ENCODE data around the gene SLC26A2.

The SLC26A2 gene

DNA sequence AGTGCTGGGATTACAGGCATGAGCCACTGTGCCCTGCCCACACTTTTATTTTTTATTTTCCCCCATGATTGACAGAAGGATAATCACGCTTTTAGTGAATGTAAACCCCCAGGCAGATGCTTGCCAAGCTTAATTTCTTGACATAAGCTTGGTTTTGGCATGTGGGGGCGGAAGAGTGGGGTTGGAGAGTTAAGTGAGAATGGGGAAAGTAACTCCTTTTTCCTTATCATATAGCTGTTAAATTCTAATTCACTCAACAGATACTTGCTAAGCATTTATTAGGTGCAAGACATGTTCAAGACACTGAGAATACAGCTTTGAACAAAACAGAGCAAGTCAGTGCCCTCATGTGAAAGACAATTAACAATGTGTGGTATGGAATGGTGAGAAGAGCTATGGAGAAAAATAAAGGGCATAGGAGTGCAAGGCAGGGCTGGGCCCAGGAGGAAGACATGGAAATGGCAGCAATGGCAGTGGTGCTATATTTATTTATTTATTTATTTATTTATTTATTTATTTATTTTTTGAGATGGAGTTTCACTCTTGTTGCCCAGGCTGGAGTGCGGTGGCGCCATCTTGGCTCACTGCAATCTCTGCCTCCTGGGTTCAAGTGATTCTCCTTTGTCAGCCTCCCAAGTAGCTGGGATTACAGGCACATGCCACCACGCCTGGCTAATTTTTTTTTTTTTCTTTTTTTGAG lies 2.2 kb downstream of the SLC26A2 start (continued):
- no peak for TF ChIP-seq BCL11A (tag by site-specific recombination; IDR thresholded peaks at IDR 0.05; ENCODE audit: low read depth)
- TF ChIP-seq, protein P1, sequence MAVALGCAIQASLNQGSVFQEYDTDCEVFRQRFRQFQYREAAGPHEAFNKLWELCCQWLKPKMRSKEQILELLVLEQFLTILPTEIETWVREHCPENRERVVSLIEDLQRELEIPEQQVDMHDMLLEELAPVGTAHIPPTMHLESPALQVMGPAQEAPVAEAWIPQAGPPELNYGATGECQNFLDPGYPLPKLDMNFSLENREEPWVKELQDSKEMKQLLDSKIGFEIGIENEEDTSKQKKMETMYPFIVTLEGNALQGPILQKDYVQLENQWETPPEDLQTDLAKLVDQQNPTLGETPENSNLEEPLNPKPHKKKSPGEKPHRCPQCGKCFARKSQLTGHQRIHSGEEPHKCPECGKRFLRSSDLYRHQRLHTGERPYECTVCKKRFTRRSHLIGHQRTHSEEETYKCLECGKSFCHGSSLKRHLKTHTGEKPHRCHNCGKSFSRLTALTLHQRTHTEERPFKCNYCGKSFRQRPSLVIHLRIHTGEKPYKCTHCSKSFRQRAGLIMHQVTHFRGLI (tag by site-specific recombination; IDR thresholded peaks at IDR 0.05), result no peak
- no peak for TF ChIP-seq ZNF571 (tag by site-specific recombination; IDR thresholded peaks at IDR 0.05)
- no peak for TF ChIP-seq KLF8 (tag by site-specific recombination; IDR thresholded peaks at IDR 0.05)
- TF ChIP-seq ZNF785 (tag by site-specific recombination; IDR thresholded peaks at IDR 0.05), result no peak
- no peak for TF ChIP-seq HIC1 (tag by site-specific recombination; IDR thresholded peaks at IDR 0.05)
- TF ChIP-seq ZNF513 (tag by site-specific recombination; IDR thresholded peaks at IDR 0.05), result no peak
- TF ChIP-seq ZNF311 (tag by site-specific recombination; IDR thresholded peaks at IDR 0.05; ENCODE audit: borderline replicate concordance), result no peak
- TF ChIP-seq ZNF76 (tag by site-specific recombination; IDR thresholded peaks at IDR 0.05; ENCODE audit: borderline replicate concordance, low read depth), result no peak
- TF ChIP-seq OVOL3 (tag by site-specific recombination; IDR thresholded peaks at IDR 0.05), result no peak
- TF ChIP-seq ATF2 (tag by site-specific recombination; IDR thresholded peaks at IDR 0.05; ENCODE audit: low read depth), result no peak
- peak; percentile 73; the same call in 1 of the 2 replicates for TF ChIP-seq ZNF629 (tag by site-specific recombination; IDR thresholded peaks at IDR 0.05)
- no peak for TF ChIP-seq ZNF514 (tag by site-specific recombination; IDR thresholded peaks at IDR 0.05)
- TF ChIP-seq ZNF555 (tag by site-specific recombination; conservative IDR thresholded peaks at IDR 0.05), result no peak; the same call in 1 of the 2 replicates
- peak; percentile 94 for TF ChIP-seq ZNF433 (tag by site-specific recombination; IDR thresholded peaks at IDR 0.05; ENCODE audit: low read depth)
- TF ChIP-seq ZBTB7A (tag by site-specific recombination; IDR thresholded peaks at IDR 0.05; ENCODE audit: low read depth), result no peak
- TF ChIP-seq, protein P2, sequence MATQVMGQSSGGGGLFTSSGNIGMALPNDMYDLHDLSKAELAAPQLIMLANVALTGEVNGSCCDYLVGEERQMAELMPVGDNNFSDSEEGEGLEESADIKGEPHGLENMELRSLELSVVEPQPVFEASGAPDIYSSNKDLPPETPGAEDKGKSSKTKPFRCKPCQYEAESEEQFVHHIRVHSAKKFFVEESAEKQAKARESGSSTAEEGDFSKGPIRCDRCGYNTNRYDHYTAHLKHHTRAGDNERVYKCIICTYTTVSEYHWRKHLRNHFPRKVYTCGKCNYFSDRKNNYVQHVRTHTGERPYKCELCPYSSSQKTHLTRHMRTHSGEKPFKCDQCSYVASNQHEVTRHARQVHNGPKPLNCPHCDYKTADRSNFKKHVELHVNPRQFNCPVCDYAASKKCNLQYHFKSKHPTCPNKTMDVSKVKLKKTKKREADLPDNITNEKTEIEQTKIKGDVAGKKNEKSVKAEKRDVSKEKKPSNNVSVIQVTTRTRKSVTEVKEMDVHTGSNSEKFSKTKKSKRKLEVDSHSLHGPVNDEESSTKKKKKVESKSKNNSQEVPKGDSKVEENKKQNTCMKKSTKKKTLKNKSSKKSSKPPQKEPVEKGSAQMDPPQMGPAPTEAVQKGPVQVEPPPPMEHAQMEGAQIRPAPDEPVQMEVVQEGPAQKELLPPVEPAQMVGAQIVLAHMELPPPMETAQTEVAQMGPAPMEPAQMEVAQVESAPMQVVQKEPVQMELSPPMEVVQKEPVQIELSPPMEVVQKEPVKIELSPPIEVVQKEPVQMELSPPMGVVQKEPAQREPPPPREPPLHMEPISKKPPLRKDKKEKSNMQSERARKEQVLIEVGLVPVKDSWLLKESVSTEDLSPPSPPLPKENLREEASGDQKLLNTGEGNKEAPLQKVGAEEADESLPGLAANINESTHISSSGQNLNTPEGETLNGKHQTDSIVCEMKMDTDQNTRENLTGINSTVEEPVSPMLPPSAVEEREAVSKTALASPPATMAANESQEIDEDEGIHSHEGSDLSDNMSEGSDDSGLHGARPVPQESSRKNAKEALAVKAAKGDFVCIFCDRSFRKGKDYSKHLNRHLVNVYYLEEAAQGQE (tag by site-specific recombination; IDR thresholded peaks at IDR 0.05), result peak; percentile 82
- no peak for TF ChIP-seq WT1 (tag by site-specific recombination; IDR thresholded peaks at IDR 0.05)
- no peak for TF ChIP-seq ZNF830 (tag by site-specific recombination; IDR thresholded peaks at IDR 0.05; ENCODE audit: low read depth)
- no peak for TF ChIP-seq ZNF843 (tag by site-specific recombination; IDR thresholded peaks at IDR 0.05)
- TF ChIP-seq, protein P3, sequence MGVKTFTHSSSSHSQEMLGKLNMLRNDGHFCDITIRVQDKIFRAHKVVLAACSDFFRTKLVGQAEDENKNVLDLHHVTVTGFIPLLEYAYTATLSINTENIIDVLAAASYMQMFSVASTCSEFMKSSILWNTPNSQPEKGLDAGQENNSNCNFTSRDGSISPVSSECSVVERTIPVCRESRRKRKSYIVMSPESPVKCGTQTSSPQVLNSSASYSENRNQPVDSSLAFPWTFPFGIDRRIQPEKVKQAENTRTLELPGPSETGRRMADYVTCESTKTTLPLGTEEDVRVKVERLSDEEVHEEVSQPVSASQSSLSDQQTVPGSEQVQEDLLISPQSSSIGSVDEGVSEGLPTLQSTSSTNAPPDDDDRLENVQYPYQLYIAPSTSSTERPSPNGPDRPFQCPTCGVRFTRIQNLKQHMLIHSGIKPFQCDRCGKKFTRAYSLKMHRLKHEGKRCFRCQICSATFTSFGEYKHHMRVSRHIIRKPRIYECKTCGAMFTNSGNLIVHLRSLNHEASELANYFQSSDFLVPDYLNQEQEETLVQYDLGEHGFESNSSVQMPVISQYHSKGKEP (tag by site-specific recombination; IDR thresholded peaks at IDR 0.05), result no peak
- TF ChIP-seq ZNF488 (tag by site-specific recombination; IDR thresholded peaks at IDR 0.05), result no peak
- no peak for TF ChIP-seq ZNF157 (tag by site-specific recombination; IDR thresholded peaks at IDR 0.05)
- TF ChIP-seq, protein P4, sequence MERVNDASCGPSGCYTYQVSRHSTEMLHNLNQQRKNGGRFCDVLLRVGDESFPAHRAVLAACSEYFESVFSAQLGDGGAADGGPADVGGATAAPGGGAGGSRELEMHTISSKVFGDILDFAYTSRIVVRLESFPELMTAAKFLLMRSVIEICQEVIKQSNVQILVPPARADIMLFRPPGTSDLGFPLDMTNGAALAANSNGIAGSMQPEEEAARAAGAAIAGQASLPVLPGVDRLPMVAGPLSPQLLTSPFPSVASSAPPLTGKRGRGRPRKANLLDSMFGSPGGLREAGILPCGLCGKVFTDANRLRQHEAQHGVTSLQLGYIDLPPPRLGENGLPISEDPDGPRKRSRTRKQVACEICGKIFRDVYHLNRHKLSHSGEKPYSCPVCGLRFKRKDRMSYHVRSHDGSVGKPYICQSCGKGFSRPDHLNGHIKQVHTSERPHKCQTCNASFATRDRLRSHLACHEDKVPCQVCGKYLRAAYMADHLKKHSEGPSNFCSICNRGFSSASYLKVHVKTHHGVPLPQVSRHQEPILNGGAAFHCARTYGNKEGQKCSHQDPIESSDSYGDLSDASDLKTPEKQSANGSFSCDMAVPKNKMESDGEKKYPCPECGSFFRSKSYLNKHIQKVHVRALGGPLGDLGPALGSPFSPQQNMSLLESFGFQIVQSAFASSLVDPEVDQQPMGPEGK (tag by site-specific recombination; IDR thresholded peaks at IDR 0.05), result no peak

All from HEK293 (cell line).